Measurements from ENCODE around the gene HBEGF.

The HBEGF gene

DNA sequence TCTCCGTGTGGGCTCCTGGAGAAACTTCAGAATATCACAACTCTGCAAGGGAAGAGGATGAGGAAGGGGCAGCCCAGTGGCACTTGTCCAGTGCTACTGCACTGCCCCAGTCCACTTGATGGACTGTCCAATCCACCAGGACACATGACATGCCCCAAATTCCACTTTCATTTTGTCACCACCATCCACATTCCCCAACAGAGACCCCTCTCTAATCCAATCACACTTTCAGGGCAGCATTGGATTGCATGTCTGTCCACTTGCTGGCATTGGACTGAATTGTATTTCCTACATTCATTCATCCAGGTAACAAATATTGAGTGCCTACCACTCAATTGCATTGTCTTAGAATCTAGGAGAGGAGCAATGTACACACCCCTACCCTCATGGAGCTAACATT, 14.8 kb downstream of the HBEGF start:
- no peak for DNase-seq

GRCh38 chr5:140329739-140330481, 16.5 kb downstream of the HBEGF start:
- DNase-seq = no peak

DNA sequence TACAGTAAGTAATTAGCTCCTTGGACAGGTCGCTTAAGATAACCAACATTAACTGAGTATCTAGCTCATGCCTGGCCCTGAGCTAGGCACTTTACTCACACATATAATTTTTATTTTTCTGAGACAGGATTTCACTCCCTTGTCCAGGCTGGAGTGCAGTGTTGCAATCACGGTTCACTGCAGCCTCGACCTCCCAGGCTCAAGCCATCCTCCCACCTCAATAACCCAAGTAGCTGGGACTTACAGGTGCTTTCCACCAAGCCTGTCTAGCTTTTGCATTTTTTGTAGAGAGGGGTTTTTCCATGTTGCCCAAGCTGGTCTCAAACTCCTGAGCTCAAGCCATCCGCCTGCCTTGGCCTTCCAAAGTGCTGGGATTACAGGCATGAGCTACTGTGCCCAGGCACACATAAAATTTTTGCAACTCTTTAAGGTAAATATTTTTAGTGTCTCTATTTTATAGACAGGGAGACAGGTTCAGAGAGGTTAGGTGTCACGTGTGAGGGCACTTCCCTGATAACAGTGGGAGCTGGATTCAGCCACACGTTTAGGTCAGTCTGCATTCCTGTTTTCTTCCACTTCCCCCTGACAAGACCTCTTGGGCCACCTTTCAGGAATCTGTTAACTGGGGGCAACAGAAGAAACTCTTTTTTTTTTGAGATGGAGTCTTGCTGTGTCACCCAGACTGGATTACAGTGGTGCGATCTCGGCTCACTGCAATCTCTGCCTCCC, 18.2 kb downstream of the HBEGF start:
- DNase-seq = no peak

- DNase-seq = no peak
Observed at GRCh38 chr5:140327589-140327988, 18.8 kb downstream of the HBEGF start.

DNA sequence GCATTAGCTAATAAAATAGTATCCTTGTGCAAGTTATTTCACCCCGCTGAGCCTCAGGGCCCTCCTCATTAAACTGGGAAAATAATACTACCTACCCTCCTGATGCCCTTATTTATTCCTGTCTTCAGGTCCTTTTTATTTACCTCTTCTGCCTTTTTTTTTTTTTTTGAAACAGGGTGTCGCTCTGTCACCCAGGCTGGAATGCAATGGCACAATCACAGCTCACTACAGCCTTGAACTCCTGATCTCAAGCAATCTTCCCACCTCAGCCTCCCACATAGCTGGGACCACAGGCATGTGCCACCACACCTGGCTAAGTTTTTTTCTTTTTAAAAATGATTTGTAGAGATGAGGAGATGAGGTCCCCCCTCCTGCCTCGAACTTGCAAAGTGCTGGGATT, 20.9 kb downstream of the HBEGF start:
- no peak for DNase-seq

- peak; percentile 81 for DNase-seq
Observed at GRCh38 chr5:140324617-140325241, 21.7 kb downstream of the HBEGF start.

DNA sequence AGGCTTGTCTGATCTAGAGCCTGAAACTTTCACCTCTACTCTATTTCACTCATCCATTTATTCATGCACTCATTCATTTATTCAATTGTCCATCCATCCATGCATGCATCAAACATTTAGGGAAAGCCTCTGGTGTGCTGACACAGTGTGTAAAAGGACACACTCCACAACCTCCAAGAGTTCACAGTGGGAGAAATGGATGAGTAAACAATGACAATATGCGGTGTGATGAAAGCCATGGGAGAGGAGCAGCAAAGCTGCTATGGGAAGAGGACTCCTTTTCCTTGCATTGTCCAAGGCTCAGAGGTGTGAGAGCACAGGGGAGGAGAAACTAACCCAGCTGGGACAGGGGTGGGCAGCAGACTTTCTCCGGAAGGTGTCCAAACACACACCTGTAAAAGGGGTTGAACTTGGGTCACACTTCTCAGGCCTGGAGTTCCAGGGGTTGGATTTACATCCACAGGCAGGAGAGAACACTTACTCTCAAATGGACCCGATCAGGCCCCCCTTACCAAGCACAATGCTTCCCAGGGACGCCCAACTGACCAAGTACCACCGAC, 22.3 kb downstream of the HBEGF start:
- DNase-seq = peak; percentile 79

DNA sequence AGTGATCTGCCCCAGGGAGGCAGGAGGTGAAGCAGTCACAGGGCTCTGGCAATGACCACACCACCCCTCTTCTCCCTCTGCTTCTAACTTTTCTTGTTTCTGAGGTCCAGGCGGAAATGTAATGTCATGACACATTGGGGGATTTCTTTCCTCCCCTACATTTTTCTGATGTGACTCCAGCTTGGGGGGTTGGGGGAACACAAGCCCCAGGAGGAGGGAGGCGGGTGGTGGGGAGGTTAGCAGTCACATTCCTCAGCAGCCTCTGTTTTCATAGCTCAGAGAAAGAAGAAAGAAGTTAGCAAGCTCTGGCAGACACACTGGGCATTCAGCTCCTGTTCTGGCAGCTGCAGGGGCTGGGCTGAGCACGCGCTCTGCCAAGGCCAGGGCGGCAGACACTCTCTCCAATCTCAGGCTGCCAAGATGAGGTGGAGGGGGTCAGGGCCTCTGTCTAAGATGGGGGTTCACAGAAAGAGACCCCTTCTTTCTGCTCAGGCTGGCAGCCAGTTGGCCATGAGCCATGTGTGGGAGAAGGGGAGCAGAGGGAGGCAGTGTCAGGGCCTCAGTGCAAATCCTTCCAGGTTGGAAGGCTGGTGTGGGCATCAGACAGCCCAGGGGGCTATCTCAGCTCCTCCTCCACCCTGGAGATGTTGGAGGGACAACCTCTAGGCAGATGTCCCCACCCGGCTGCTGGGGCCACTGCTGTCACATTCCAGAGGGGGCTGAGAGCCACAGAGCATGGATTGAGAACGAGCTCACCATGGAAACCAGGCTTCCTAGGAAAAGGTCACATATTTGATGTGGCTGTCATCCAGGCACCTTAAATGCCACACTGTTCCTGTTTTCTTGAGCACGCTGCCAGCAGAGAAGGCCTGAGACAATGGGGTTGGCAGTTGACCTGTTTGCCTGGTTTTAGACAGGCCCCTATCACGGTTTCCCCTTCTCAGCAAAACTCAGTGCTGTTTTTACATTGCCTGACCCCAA, 23.4 kb downstream of the HBEGF start:
- DNase-seq = peak; percentile 97

DNA sequence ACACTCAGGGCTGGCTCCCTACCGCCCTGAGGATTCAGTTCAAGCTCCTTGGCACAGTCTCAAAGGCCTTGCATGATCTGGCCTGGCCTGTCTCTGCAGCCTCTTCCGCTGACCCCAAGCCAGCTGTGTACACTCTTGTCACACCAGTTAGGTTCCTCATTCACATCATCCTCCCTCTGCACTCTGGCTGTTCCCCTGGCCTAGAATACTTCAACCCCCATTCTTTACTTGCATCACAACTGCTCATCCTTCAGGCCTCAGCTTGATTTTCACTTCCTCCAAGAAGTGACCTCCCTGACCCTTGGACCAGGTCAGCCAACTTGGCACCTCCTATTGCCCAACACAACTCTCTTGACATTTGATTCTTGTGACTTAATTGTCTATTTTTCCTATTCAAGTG, 24.6 kb downstream of the HBEGF start:
- no peak for DNase-seq

GRCh38 chr5:140319833-140320232, 26.6 kb downstream of the HBEGF start:
- DNase-seq = no peak

- no peak for DNase-seq
Observed at GRCh38 chr5:140318792-140319191, 27.6 kb downstream of the HBEGF start.

GRCh38 chr5:140317859-140318258, 28.5 kb downstream of the HBEGF start:
- DNase-seq = peak; percentile 64

GRCh38 chr5:140312791-140313189, 33.6 kb downstream of the HBEGF start:
- DNase-seq = no peak

DNA sequence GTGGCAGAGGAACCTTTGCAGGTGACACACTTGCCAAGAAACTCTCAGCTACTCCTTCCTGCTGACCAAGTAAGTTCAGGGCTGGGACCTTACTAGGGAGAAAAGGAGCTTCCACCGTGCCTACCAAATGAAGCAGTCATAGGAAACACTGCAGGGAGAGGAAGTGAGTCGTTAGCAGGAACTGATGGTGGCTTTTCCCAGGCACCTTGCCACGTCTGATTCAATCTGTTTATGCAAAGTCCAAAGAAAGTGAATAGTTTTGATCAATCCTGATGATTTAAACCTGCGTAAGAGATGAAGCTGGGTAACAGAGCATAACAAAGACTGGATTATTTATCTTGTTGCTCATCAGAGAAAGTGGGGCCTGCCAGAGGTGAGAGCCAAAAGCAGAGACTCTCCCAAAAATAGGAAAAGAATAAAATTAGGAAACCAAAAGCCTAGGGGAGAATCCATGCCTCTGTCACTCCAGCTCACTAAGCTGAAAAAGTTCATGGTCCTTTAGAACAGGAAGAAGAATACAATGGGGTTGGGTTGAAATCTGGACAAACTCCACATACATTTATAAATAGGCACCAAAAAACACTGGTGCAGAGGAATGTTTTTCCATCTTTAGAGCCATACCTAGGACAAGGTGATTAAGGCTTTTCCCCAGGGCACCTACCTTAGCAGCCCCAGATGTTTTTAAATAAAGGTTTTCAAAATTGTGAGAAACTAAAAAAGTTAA, 34.2 kb downstream of the HBEGF start:
- DNase-seq = peak; percentile 89

DNA sequence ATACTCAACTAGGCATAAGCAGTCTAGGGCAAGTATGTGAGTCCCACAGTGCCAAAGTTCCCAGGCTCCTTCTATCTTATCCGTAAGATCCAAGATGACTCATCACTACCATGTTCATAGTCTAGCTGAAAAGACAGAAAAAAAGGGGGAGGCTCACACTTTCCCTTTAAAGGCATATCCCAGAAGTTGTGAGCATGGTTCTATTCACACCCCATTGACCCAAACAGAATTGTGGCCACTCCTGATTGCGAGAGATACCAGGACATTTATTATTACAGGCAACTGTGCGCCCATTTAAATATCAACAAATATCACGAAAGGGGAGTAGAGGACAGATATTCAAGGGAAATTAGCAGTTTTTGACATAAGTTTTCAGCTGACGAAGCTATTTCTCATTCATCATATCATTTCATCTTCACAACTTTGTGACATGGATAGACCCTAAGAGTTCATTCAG, 35.4 kb downstream of the HBEGF start:
- peak; percentile 83 for DNase-seq

DNA sequence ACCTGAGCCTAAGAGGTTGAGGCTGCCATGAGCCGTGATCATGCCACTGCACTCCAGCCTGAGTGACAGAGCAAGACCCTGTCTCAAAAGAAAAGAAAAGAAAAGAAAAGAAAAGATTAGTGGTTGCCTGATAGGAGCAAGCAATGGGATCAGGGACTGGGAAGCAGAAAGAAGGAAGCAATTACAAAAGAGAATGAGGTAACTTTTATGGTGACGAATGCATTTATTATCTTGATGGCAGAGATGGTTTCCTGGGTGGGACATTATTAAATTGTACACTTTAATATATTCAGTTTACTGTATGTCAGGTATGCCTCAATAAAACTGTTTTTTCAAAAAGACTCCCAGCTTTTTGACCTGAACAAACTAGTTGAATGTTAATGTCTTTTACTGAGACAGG, 36.0 kb downstream of the HBEGF start:
- no peak for DNase-seq

- DNase-seq = no peak
Observed at GRCh38 chr5:140309706-140310249, 36.6 kb downstream of the HBEGF start.

DNA sequence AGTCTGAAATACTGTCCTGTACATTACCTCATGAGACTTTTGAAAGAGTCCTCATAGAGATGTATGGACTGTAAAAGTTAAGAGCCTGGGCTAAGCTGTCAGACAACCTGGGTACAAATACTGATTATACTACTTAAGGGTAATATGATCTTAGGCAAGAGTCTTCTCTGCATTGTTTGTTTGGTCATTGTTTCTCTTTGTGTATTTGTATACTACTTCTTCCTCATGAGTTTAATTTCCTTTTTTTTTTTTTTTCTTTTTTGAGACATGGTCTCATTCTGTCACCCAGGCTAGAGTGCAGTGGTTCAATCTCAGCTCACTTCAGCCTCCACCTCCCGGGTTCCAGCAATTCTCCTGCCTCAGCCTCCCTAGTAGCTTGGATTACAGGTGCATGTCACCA, 40.9 kb downstream of the HBEGF start:
- no peak for DNase-seq

GRCh38 chr5:140303966-140304365, 42.4 kb downstream of the HBEGF start:
- DNase-seq = no peak

GRCh38 chr5:140302786-140303639, 43.4 kb downstream of the HBEGF start, which contains the start of gene PFDN1:
TSS of gene PFDN1 (minus strand) at chr5:140303101. CDS start at chr5:140303073, 28 bp downstream.
- DNase-seq = peak; percentile 97

All from kidney glomerular epithelial cell (primary cell).